Stimulated activated CD4-positive, alpha-beta T cell treated with anti-CD3 and anti-CD28 coated beads, Interleukin-4, amount 100 ng/mL, for 48 hours (primary cell): ENCODE measurements around the gene LRRTM2.

ENCODE experiments used
- DNase-seq, 2 donors: peaks; one replicate each; pipeline ENCODE4 v3.0.0-alpha.2; 2020; ENCODE audit warnings: low read depth in 2 of 2

Gene LRRTM2

GRCh38 chr5:138884094-138884493, 9.0 kb upstream of the LRRTM2 start:
- no peak for DNase-seq

- no peak for DNase-seq
These were observed 8.1 kb upstream of the LRRTM2 start for GRCh38 chr5:138883211-138883610.

- DNase-seq = no peak
These were observed 3.5 kb upstream of the LRRTM2 start for GRCh38 chr5:138878437-138879235.

GRCh38 chr5:138876811-138877210, 1.7 kb upstream of the LRRTM2 start:
- no peak for DNase-seq

GRCh38 chr5:138875946-138876345, 811 bp upstream of the LRRTM2 start:
- DNase-seq = no peak

- no peak for DNase-seq
These were observed 379 bp upstream of the LRRTM2 start for GRCh38 chr5:138875552-138875875.

- no peak for DNase-seq
These were observed 894 bp downstream of the LRRTM2 start for GRCh38 chr5:138874241-138874640.

GRCh38 chr5:138873466-138874221, 1.5 kb downstream of the LRRTM2 start:
- no peak for DNase-seq

- no peak for DNase-seq
These were observed 2.2 kb downstream of the LRRTM2 start for GRCh38 chr5:138872841-138873465.

- no peak for DNase-seq
These were observed 4.5 kb downstream of the LRRTM2 start for GRCh38 chr5:138870611-138871010.

GRCh38 chr5:138869763-138870500, 5.2 kb downstream of the LRRTM2 start:
- peak in 1 of 2 donors; percentile 4 for DNase-seq

GRCh38 chr5:138869038-138869437, 6.1 kb downstream of the LRRTM2 start:
- no peak for DNase-seq

GRCh38 chr5:138867011-138867410, 8.1 kb downstream of the LRRTM2 start:
- DNase-seq = no peak

- DNase-seq = no peak
These were observed 22.0 kb downstream of the LRRTM2 start for GRCh38 chr5:138853132-138853531.

- no peak for DNase-seq
These were observed 24.2 kb downstream of the LRRTM2 start for GRCh38 chr5:138850865-138851435.

- no peak for DNase-seq
These were observed 25.3 kb downstream of the LRRTM2 start for GRCh38 chr5:138849882-138850281.

- DNase-seq = no peak
These were observed 25.7 kb downstream of the LRRTM2 start for GRCh38 chr5:138849439-138849838.

- no peak for DNase-seq
These were observed 30.2 kb downstream of the LRRTM2 start for GRCh38 chr5:138844812-138845513.

- DNase-seq = no peak
These were observed 31.0 kb downstream of the LRRTM2 start for GRCh38 chr5:138844125-138844461.

- no peak for DNase-seq
These were observed 31.6 kb downstream of the LRRTM2 start for GRCh38 chr5:138843316-138844124.
